ENCODE results near the gene RIPOR3.
A peak's percentile ranks its signal among the peaks of the same experiment; 100 is the strongest.
"Not testable (repeated sequence)": the region's sequence is repeated elsewhere in the genome, so short reads cannot be mapped to it uniquely, and the experiment has no call there.

The RIPOR3 gene

GRCh38 chr20:50704514-50704913, 13.2 kb upstream of the RIPOR3 start:
- no peak for DNase-seq

GRCh38 chr20:50703651-50704438, 12.5 kb upstream of the RIPOR3 start:
- DNase-seq, result not testable (repeated sequence)

GRCh38 chr20:50701041-50701963, 10.0 kb upstream of the RIPOR3 start:
- DNase-seq, result no peak

- DNase-seq, result no peak
Observed at GRCh38 chr20:50699688-50700087, 8.3 kb upstream of the RIPOR3 start.

- DNase-seq, result not testable (repeated sequence)
Observed at GRCh38 chr20:50698255-50698654, 6.9 kb upstream of the RIPOR3 start.

- DNase-seq, result no peak
Observed at GRCh38 chr20:50695135-50695872, 4.0 kb upstream of the RIPOR3 start.

GRCh38 chr20:50694379-50695134, 3.2 kb upstream of the RIPOR3 start:
- DNase-seq, result no peak

- no peak for DNase-seq
Observed at GRCh38 chr20:50693001-50693400, 1.7 kb upstream of the RIPOR3 start.

GRCh38 chr20:50692552-50692933, 1.2 kb upstream of the RIPOR3 start:
- DNase-seq, result peak; percentile 54

GRCh38 chr20:50691573-50692551, 520 bp upstream of the RIPOR3 start:
- DNase-seq, result peak; percentile 92

GRCh38 chr20:50689864-50690649, 1.3 kb downstream of the RIPOR3 start:
- peak; percentile 75 for DNase-seq

- no peak for DNase-seq
Observed at GRCh38 chr20:50688256-50688975, 2.9 kb downstream of the RIPOR3 start.

- no peak for DNase-seq
Observed at GRCh38 chr20:50686821-50687220, 4.5 kb downstream of the RIPOR3 start.

- no peak for DNase-seq
Observed at GRCh38 chr20:50683570-50683969, 7.8 kb downstream of the RIPOR3 start.

- no peak for DNase-seq
Observed at GRCh38 chr20:50682947-50683530, 8.3 kb downstream of the RIPOR3 start.

- DNase-seq, result no peak
Observed at GRCh38 chr20:50682065-50682464, 9.3 kb downstream of the RIPOR3 start.

GRCh38 chr20:50681359-50682064, 9.8 kb downstream of the RIPOR3 start:
- DNase-seq, result no peak

Measured in hematopoietic multipotent progenitor cell treated with erythropoietin and hydrocortisone succinate and interleukin-3 and kit ligand, for 4 days (in vitro differentiated cells).